Measurements from ENCODE around the gene PDHX.

Gene PDHX

GRCh38 chr11:34994854-34995253, 78.4 kb downstream of the PDHX start:
- Histone ChIP-seq H3K9me3 (ENCODE audit: low read length) (no peaks in the 10 kb centered on the region), H2AFZ (ENCODE audit: low read depth, low read length) (no peak overlapping the region), H3K4me3 (ENCODE audit: low read length) (no peak overlapping the region)

GRCh38 chr11:34996958-34997357, 80.5 kb downstream of the PDHX start:
- Histone ChIP-seq H3K9me3 (ENCODE audit: low read length) (no peaks in the 10 kb centered on the region), H3K36me3 (ENCODE audit: insufficient read depth, low read length) (peaks cover 14% of the 10 kb centered on the region), H3K27me3 (ENCODE audit: insufficient read depth, low read length) (no peaks in the 10 kb centered on the region), H3K4me3 (ENCODE audit: low read length) (no peak overlapping the region), H2AFZ (ENCODE audit: low read depth, low read length) (no peak overlapping the region), H3K4me1 (ENCODE audit: insufficient read depth, low read length) (no peaks in the 10 kb centered on the region)

More at GRCh38 chr11:34994854-34995253, 78.4 kb downstream of the PDHX start:
- no peaks in the 10 kb centered on the region for H3K4me1 ChIP-seq (ENCODE audit: insufficient read depth, low read length)
- no peaks in the 10 kb centered on the region for H3K27me3 ChIP-seq (ENCODE audit: insufficient read depth, low read length)
- peaks cover 14% of the 10 kb centered on the region for H3K36me3 ChIP-seq (ENCODE audit: insufficient read depth, low read length)

GRCh38 chr11:34997952-34998528, 81.6 kb downstream of the PDHX start:
- Histone ChIP-seq H3K4me3 (ENCODE audit: low read length) (no peak overlapping the region), H2AFZ (ENCODE audit: low read depth, low read length) (no peak overlapping the region), H3K27me3 (ENCODE audit: insufficient read depth, low read length) (no peaks in the 10 kb centered on the region), H3K9me3 (ENCODE audit: low read length) (no peaks in the 10 kb centered on the region), H3K36me3 (ENCODE audit: insufficient read depth, low read length) (peaks cover 8% of the 10 kb centered on the region), H3K4me1 (ENCODE audit: insufficient read depth, low read length) (no peaks in the 10 kb centered on the region)

GRCh38 chr11:34999453-34999852, 83.0 kb downstream of the PDHX start:
- Histone ChIP-seq H3K9me3 (ENCODE audit: low read length) (no peaks in the 10 kb centered on the region), H3K27me3 (ENCODE audit: insufficient read depth, low read length) (no peaks in the 10 kb centered on the region), H3K4me3 (ENCODE audit: low read length) (no peak overlapping the region), H3K4me1 (ENCODE audit: insufficient read depth, low read length) (no peaks in the 10 kb centered on the region), H2AFZ (ENCODE audit: low read depth, low read length) (no peak overlapping the region), H3K36me3 (ENCODE audit: insufficient read depth, low read length) (peaks cover 3% of the 10 kb centered on the region)

GRCh38 chr11:35003186-35003585, 86.8 kb downstream of the PDHX start:
- no peak overlapping the region for H2AFZ ChIP-seq (ENCODE audit: low read depth, low read length)
- H3K27me3 ChIP-seq (ENCODE audit: insufficient read depth, low read length) = no peaks in the 10 kb centered on the region
- no peaks in the 10 kb centered on the region for H3K36me3 ChIP-seq (ENCODE audit: insufficient read depth, low read length)
- H3K4me1 ChIP-seq (ENCODE audit: insufficient read depth, low read length) = no peaks in the 10 kb centered on the region
- no peak overlapping the region for H3K4me3 ChIP-seq (ENCODE audit: low read length)
- no peaks in the 10 kb centered on the region for H3K9me3 ChIP-seq (ENCODE audit: low read length)

- Histone ChIP-seq H3K4me3 (ENCODE audit: low read length) (no peak overlapping the region), H3K27me3 (ENCODE audit: insufficient read depth, low read length) (no peaks in the 10 kb centered on the region), H3K4me1 (ENCODE audit: insufficient read depth, low read length) (no peaks in the 10 kb centered on the region), H2AFZ (ENCODE audit: low read depth, low read length) (no peak overlapping the region), H3K9me3 (ENCODE audit: low read length) (no peaks in the 10 kb centered on the region), H3K36me3 (ENCODE audit: insufficient read depth, low read length) (no peaks in the 10 kb centered on the region)
Measured at GRCh38 chr11:35003658-35004057, 87.2 kb downstream of the PDHX start.

GRCh38 chr11:35005141-35005780, 88.8 kb downstream of the PDHX start:
- Histone ChIP-seq H3K9me3 (ENCODE audit: low read length) (no peaks in the 10 kb centered on the region), H3K36me3 (ENCODE audit: insufficient read depth, low read length) (no peaks in the 10 kb centered on the region), H3K4me3 (ENCODE audit: low read length) (no peak overlapping the region), H3K27me3 (ENCODE audit: insufficient read depth, low read length) (no peaks in the 10 kb centered on the region), H2AFZ (ENCODE audit: low read depth, low read length) (no peak overlapping the region), H3K4me1 (ENCODE audit: insufficient read depth, low read length) (no peaks in the 10 kb centered on the region)

- H3K4me1 ChIP-seq (ENCODE audit: insufficient read depth, low read length) = no peaks in the 10 kb centered on the region
- no peaks in the 10 kb centered on the region for H3K9me3 ChIP-seq (ENCODE audit: low read length)
- H3K36me3 ChIP-seq (ENCODE audit: insufficient read depth, low read length) = no peaks in the 10 kb centered on the region
- H2AFZ ChIP-seq (ENCODE audit: low read depth, low read length) = no peak overlapping the region
- no peaks in the 10 kb centered on the region for H3K27me3 ChIP-seq (ENCODE audit: insufficient read depth, low read length)
- H3K4me3 ChIP-seq (ENCODE audit: low read length) = no peak overlapping the region
Measured at GRCh38 chr11:35006389-35007128, 90.1 kb downstream of the PDHX start.

- no peaks in the 10 kb centered on the region for H3K27me3 ChIP-seq (ENCODE audit: insufficient read depth, low read length)
Measured at GRCh38 chr11:35007277-35007676, 90.9 kb downstream of the PDHX start.

GRCh38 chr11:35009191-35009943, 92.9 kb downstream of the PDHX start:
- H2AFZ ChIP-seq (ENCODE audit: low read depth, low read length) = no peak overlapping the region
- peaks cover 4% of the 10 kb centered on the region for H3K4me1 ChIP-seq (ENCODE audit: insufficient read depth, low read length)
- no peak overlapping the region for H3K4me3 ChIP-seq (ENCODE audit: low read length)
- H3K36me3 ChIP-seq (ENCODE audit: insufficient read depth, low read length) = no peaks in the 10 kb centered on the region
- no peaks in the 10 kb centered on the region for H3K27me3 ChIP-seq (ENCODE audit: insufficient read depth, low read length)
- no peaks in the 10 kb centered on the region for H3K9me3 ChIP-seq (ENCODE audit: low read length)

More at GRCh38 chr11:35007277-35007676, 90.9 kb downstream of the PDHX start:
- Histone ChIP-seq H3K4me1 (ENCODE audit: insufficient read depth, low read length) (no peaks in the 10 kb centered on the region), H3K4me3 (ENCODE audit: low read length) (no peak overlapping the region), H3K9me3 (ENCODE audit: low read length) (no peaks in the 10 kb centered on the region), H2AFZ (ENCODE audit: low read depth, low read length) (no peak overlapping the region), H3K36me3 (ENCODE audit: insufficient read depth, low read length) (no peaks in the 10 kb centered on the region)

GRCh38 chr11:35009944-35010342, 93.5 kb downstream of the PDHX start:
- H3K36me3 ChIP-seq (ENCODE audit: insufficient read depth, low read length) = no peaks in the 10 kb centered on the region
- no peaks in the 10 kb centered on the region for H3K9me3 ChIP-seq (ENCODE audit: low read length)
- peaks cover 4% of the 10 kb centered on the region for H3K4me1 ChIP-seq (ENCODE audit: insufficient read depth, low read length)
- H3K4me3 ChIP-seq (ENCODE audit: low read length) = no peak overlapping the region
- no peaks in the 10 kb centered on the region for H3K27me3 ChIP-seq (ENCODE audit: insufficient read depth, low read length)
- H2AFZ ChIP-seq (ENCODE audit: low read depth, low read length) = no peak overlapping the region

GRCh38 chr11:35010654-35011053, 94.2 kb downstream of the PDHX start:
- no peak overlapping the region for H3K4me3 ChIP-seq (ENCODE audit: low read length)
- H3K36me3 ChIP-seq (ENCODE audit: insufficient read depth, low read length) = no peaks in the 10 kb centered on the region
- H2AFZ ChIP-seq (ENCODE audit: low read depth, low read length) = no peak overlapping the region
- no peaks in the 10 kb centered on the region for H3K27me3 ChIP-seq (ENCODE audit: insufficient read depth, low read length)
- peaks cover 4% of the 10 kb centered on the region for H3K4me1 ChIP-seq (ENCODE audit: insufficient read depth, low read length)
- no peaks in the 10 kb centered on the region for H3K9me3 ChIP-seq (ENCODE audit: low read length)

- H3K4me1 ChIP-seq (ENCODE audit: insufficient read depth, low read length) = peaks cover 4% of the 10 kb centered on the region
- H2AFZ ChIP-seq (ENCODE audit: low read depth, low read length) = no peak overlapping the region
- no peaks in the 10 kb centered on the region for H3K27me3 ChIP-seq (ENCODE audit: insufficient read depth, low read length)
- no peak overlapping the region for H3K4me3 ChIP-seq (ENCODE audit: low read length)
- no peaks in the 10 kb centered on the region for H3K9me3 ChIP-seq (ENCODE audit: low read length)
- no peaks in the 10 kb centered on the region for H3K36me3 ChIP-seq (ENCODE audit: insufficient read depth, low read length)
Measured at GRCh38 chr11:35011389-35011788, 95.0 kb downstream of the PDHX start.

Data from neuron (in vitro differentiated cells).